ENCODE measurements around the gene PGA3.
"Not testable (repeated sequence)": the region's sequence is repeated elsewhere in the genome, so short reads cannot be mapped to it uniquely, and the experiment has no call there.

DNA sequence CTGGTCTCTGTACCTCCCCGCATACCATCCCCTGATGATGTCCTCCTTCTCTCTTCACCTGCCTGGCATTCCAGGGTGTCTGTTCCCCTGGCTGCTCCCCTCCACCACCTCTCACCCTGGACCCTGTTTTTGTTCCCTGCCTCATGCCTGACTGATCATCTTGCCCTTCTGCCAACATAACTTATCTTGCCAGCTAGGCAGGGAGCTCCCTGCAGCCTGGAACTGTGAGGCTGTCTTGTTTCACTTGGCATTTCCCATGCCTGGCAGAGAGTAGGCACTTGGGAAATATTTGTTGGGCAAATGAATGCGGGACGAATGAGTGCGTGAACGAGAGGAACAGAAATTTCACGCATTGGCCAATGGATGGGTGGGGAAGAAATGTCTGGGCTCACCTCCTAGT, 26.1 kb downstream of the PGA3 start:
- TF ChIP-seq, protein P1, sequence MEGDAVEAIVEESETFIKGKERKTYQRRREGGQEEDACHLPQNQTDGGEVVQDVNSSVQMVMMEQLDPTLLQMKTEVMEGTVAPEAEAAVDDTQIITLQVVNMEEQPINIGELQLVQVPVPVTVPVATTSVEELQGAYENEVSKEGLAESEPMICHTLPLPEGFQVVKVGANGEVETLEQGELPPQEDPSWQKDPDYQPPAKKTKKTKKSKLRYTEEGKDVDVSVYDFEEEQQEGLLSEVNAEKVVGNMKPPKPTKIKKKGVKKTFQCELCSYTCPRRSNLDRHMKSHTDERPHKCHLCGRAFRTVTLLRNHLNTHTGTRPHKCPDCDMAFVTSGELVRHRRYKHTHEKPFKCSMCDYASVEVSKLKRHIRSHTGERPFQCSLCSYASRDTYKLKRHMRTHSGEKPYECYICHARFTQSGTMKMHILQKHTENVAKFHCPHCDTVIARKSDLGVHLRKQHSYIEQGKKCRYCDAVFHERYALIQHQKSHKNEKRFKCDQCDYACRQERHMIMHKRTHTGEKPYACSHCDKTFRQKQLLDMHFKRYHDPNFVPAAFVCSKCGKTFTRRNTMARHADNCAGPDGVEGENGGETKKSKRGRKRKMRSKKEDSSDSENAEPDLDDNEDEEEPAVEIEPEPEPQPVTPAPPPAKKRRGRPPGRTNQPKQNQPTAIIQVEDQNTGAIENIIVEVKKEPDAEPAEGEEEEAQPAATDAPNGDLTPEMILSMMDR (IDR thresholded peaks at IDR 0.05), result not testable (repeated sequence)
- TF ChIP-seq POLR2A (IDR thresholded peaks at IDR 0.05), result not testable (repeated sequence)

Measured in thyroid gland (tissue), 4 donors.